Right cardiac atrium (tissue), 5 donors: ENCODE data around the gene SDK2. TPM values are rescaled to one million over a fixed set of nuclear protein-coding genes. Genes with fewer than 3 reads are reported as not detected.

ENCODE experiments used
- ATAC-seq, 2 donors: fragments of 200-7000 bp; cut with Tn5 transposase; one replicate each; pipeline versions ENCODE4 v1.8.0 to v1.9.1; 2020; ENCODE audit warnings: moderate library complexity in 2 of 2, mild to moderate bottlenecking in 1 of 2
- DNase-seq, 3 donors: peaks; one replicate each; pipeline ENCODE4 v3.0.0-alpha.2; 2020
- H3K27ac ChIP-seq: one replicate; pipeline ENCODE4 v1.5.1; 2013; ENCODE audit warnings: mild to moderate bottlenecking, low read length, control low read depth, moderate library complexity
- H3K27me3 ChIP-seq: one replicate; pipeline ENCODE4 v1.6.1; 2013; ENCODE audit not compliant: control insufficient read depth, insufficient read depth
- H3K4me1 ChIP-seq: one replicate; pipeline ENCODE4 v1.6.1; 2013; ENCODE audit warnings: low read length; ENCODE audit not compliant: control insufficient read depth, insufficient read depth
- H3K4me3 ChIP-seq: one replicate; pipeline ENCODE4 v1.5.1; 2013; ENCODE audit warnings: low read length, control low read depth
- H3K9me3 ChIP-seq: one replicate; pipeline ENCODE4 v1.6.1; 2013; ENCODE audit warnings: low read length; ENCODE audit not compliant: control insufficient read depth
- WGBS: extraction: QIAGEN DNeasy Blood & Tissue Kit; methylation state at CpG from one replicate; pipeline ENCODE4 v1.1.7; 2013; 5-methylcytosine and 5-hydroxymethylcytosine counted together
- intact Hi-C, 4 donors: fragments of 100-400 bp; cut with DNase I; formaldehyde crosslinking; loops; one replicate each; pipeline versions ENCODE4 v1.11.0 to v1.14.0; 2022 to 2023
- polyA plus RNA-seq: library from polyadenylated mRNA; stranded (reverse); fragments of 200-250 nt; gene quantifications from one replicate; pipeline ENCODE4 v1.2.3, GENCODE V29; 2013
- total RNA-seq, 4 donors: library from RNA; stranded (reverse); fragmentation: NEBNext Ultra II Directional; extraction: Animal tissue kit (Norgen Biotek cat#: 25700); gene quantifications; one replicate each; pipeline ENCODE4 v1.2.1, GENCODE V29; 2021
- donor health status: healthy with polysubstance abuse.
- donor health status: DM: no; HTN: yes; CAD: no.
- donor health status: DM: no; HTN: no; CAD: no.
- donor health status: DM: no; HTN: yes; CAD: no; lungs with severe emphysema.
- donor health status: DM: yes; HTN: yes; CAD: no.

SDK2 gene
- total and polyA plus RNA-seq, 5 donors: 0.77 to 4.4 (median 2.0) TPM

DNA sequence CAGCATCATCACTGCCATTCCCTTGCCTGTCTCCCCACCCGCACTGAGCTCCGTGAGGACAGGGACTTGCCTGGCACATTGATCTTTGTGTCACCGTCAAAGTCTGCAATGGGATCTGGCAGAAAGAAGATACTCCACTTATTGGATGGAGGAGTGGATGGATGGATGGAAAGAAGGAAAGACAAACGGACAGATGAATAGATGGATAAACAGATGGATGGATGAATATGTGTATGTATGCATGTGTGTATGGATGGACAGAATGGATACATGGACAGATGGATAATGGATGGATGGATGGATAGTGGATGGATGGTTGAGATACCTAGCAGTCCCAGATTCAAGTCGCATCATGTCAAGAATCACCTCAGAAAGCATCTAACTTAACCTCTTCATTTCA lies 99.9 kb downstream of the SDK2 start:
- ATAC-seq (no peak), DNase-seq (no peak)
- no peak overlapping the region for H3K27ac ChIP-seq
- no peaks in the 10 kb centered on the region for H3K4me1 ChIP-seq
- H3K4me3 ChIP-seq: no peak overlapping the region
- H3K27me3 ChIP-seq: no peaks in the 10 kb centered on the region
- intact Hi-C loops: no loop called here
- WGBS: 91% methylated on average over 5 of the region's 5 CpGs
- no peaks in the 10 kb centered on the region for H3K9me3 ChIP-seq

DNA sequence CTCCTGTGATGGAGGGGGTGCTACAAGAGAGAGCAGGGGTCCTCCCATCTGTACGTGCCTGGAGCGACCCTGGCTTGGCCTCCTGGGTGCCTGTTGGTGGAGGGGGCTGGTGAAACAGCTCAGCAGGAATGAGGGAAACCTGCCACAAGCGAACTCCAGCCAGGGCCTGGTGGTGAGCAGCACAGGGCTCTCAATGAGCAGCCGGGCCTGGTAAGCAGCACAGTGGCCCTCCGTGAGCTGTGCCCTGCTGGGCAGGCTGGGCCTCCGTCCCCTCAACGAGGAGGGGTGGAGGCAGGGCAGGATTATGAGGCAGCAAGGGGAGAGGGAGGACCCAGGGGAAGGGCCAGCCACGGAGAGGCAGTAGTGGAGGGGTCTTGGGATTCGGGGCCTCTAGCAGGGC lies 101.9 kb downstream of the SDK2 start:
- Histone ChIP-seq H3K4me1 (no peaks in the 10 kb centered on the region), H3K9me3 (no peaks in the 10 kb centered on the region), H3K27ac (no peak overlapping the region), H3K27me3 (no peaks in the 10 kb centered on the region), H3K4me3 (no peak overlapping the region)
- intact Hi-C loops: no loop called here
- DNase-seq: no peak
- WGBS: 78% methylated on average over 9 of the region's 9 CpGs
- ATAC-seq: no peak

DNA sequence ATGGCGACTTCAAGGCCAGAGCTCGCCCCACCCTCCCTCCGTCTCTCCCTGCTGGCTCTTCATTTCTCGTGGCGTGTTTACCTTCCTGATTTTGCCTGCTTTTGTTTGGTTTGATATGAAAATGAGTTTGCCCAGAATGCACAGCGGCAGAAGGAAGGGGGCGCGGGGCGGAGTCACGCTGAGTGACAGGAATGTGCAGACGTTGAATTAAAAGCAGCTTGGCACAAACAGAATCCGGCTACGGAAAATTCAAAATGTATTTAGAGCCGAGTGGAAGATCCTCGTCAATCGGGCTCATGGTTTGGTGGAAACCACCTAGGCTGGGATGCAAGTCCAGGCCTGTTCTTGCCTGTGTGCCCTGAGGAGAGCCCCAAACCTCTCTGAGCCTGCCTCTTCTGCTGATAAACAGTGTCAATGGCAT lies 102.7 kb downstream of the SDK2 start:
- Histone ChIP-seq H3K9me3 (no peaks in the 10 kb centered on the region), H3K4me3 (no peak overlapping the region), H3K27me3 (no peaks in the 10 kb centered on the region), H3K27ac (no peak overlapping the region), H3K4me1 (no peaks in the 10 kb centered on the region)
- intact Hi-C loops: no loop called here
- ATAC-seq: no peak
- DNase-seq: no peak
- WGBS: 88% methylated on average over 16 of the region's 16 CpGs

DNA sequence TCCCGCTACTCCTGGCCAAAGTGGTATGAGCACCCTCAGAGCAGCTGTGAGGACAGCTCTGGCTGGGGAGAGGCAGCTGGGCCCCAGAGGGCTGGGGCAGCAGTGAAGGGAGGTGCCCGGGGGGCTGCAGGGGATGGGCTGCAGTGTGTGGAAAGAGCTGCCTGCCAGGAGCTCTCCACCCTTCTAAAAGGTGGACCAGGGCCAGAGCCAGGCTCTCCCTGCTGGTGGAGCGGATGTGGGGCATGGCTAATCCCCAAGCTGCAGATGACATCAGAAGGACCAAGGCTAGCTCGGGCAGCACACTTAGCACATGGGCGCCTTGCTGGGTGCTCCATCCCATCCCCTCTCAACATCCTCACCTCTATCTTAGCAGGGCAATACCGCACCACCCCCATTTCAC lies 103.1 kb downstream of the SDK2 start:
- no peaks in the 10 kb centered on the region for H3K4me1 ChIP-seq
- no peak overlapping the region for H3K27ac ChIP-seq
- H3K27me3 ChIP-seq: no peaks in the 10 kb centered on the region
- no peak for ATAC-seq
- WGBS: 76% methylated on average over 6 of the region's 6 CpGs
- no peaks in the 10 kb centered on the region for H3K9me3 ChIP-seq
- no peak for DNase-seq
- intact Hi-C loops: no loop called here
- no peak overlapping the region for H3K4me3 ChIP-seq

DNA sequence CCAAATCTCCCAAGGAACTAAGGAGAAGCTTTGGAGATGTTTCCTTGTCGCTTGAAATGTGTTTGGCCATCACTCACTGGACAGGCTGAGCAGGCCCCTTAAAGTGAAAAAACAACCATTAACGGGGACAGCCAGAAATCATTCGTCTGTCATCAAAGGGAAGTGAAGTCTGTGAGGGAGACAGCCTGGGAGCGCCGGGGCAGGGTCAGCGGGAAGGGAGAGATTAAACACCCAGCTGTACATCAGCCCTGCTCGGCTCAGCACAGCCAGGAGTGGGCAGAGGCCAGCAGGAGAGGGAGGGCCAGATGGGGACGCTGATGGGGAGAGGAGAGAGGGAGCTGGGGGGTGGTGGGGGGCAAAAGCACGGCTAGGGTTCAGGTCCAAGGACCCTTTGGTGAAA lies 105.1 kb downstream of the SDK2 start:
- ATAC-seq (no peak), DNase-seq (no peak)
- no peaks in the 10 kb centered on the region for H3K27me3 ChIP-seq
- WGBS: 38% methylated on average over 9 of the region's 9 CpGs
- intact Hi-C loops: no loop called here
- H3K27ac ChIP-seq: no peak overlapping the region
- no peaks in the 10 kb centered on the region for H3K9me3 ChIP-seq
- no peak overlapping the region for H3K4me3 ChIP-seq
- no peaks in the 10 kb centered on the region for H3K4me1 ChIP-seq

DNA sequence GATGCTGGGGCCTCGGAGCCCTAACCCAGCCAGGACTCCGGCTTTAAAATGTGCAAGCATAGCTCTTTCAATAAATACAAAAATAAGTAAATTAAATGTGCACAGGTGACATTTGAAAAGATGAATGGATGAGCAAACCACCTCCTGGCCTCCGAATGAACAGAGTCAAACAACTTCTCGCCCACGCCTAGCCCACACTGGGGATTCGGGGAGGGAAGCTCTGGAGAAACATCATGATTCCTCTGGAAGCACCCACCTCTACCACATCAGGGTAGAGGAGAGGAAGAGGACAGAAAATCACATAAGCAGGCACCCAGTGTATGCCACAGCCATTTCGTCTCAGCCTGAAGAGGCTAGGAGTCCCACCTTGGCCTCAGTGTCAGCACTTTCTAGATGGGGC lies 105.8 kb downstream of the SDK2 start:
- no peak overlapping the region for H3K4me3 ChIP-seq
- no peak for DNase-seq
- no peaks in the 10 kb centered on the region for H3K4me1 ChIP-seq
- no peak overlapping the region for H3K27ac ChIP-seq
- no peaks in the 10 kb centered on the region for H3K9me3 ChIP-seq
- no peak for ATAC-seq
- intact Hi-C loops: no loop called here
- no peaks in the 10 kb centered on the region for H3K27me3 ChIP-seq
- 93% methylated on average over 7 of the region's 7 CpGs for WGBS

DNA sequence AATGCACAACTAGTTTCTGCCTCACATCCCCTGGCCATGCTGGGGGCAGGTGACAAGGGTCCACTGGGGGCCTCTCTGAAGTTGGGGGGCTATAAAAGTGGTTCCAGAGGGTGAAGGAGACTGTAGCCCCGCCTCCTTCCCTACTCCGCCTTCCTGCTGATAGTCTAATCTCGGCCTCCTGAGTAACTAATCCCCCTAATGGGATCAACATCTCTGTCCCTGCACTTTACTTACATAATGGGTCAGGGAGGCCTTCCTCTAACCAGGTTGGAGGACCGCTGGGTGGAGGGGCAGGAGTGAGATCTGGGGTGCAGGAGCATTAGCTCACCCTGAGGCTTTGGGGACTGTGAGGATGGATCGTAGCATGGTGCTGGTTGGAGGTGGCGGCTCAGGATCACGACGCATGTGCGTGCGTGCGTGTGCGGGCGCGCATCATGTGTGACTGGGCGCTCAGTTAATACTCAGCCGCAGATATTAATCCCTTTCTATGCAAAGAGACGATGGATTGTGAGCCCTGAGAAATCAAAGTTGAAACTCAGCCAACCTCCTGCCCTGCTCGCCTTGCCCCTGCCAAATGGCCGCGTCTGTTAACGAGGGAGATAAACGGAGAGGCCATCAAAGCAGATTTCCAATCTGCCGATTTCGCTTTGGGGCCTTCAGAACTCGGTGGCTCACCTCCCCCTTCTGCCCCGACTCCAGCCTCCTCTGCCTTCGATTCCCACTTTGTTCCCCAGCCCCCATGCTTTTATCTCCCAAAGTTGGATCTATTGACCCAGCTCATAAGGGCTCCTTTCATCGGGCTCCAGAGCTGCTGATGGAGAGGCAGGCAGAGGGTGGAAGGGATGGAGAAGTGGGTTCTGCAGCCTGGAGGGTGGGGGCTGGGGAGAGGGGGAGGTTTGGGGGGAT lies 107.3 kb downstream of the SDK2 start:
- no peak overlapping the region for H3K4me3 ChIP-seq
- no peak overlapping the region for H3K27ac ChIP-seq
- WGBS: 52% methylated on average over 28 of the region's 28 CpGs
- no peak for ATAC-seq
- H3K27me3 ChIP-seq: no peaks in the 10 kb centered on the region
- intact Hi-C loops: no loop called here
- H3K9me3 ChIP-seq: no peaks in the 10 kb centered on the region
- H3K4me1 ChIP-seq: no peaks in the 10 kb centered on the region
- no peak for DNase-seq

DNA sequence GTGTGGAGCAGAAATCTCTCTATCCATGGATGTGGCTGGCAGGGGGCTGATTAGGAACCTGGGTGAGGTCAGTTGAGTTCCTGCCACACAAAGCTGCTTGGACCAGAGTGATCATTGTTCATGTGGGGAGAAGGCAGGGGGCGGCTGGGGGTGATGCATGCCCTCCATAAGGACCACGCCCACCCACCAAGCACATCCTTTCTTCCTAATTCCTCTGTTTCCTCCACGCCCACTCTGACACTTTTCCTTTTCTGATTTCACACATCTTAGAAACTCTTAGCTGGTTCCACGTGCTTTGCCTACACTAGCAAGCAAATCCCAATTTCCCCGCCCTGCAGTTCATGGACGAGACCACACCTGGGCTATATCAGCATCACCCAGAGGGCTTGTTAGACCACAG lies 108.5 kb downstream of the SDK2 start:
- Histone ChIP-seq H3K9me3 (no peaks in the 10 kb centered on the region), H3K4me3 (no peak overlapping the region), H3K4me1 (no peaks in the 10 kb centered on the region), H3K27me3 (no peaks in the 10 kb centered on the region), H3K27ac (no peak overlapping the region)
- no peak for ATAC-seq
- intact Hi-C loops: no loop called here
- WGBS: 85% methylated on average over 6 of the region's 6 CpGs
- DNase-seq: no peak

DNA sequence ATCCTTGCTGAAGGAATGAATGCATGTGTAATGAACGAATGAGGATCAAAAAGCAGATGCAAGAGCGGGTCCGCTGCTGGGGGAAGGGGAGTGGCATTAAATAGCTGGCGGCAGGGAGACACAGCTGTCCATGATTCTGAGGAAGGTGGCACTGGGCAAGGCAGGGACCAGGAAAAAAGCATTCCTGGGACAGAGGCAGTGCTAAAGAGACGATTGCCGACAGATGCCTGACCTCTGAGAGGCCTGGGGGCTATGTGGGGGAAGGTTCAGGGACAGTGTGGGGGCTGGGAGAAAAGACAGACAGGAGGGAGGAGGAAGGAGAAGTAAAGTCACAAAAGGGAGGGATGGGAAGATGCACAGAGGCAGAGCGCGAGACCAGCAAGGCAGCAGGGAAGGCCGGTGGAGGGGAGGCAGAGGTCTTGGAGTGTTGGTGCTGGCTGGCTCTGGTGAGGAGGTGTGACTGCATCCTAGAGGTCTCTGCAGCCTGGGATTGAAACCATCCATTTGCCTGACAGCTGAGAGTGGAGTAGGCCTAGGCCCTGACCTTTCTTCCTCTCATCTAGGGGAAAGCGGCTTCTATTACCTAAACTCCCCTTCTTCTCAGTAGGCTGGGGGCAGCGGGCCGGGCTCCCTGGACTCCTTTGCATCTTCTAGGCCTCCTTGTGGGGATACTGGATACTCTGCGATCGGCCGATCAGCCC lies 109.9 kb downstream of the SDK2 start:
- no peak overlapping the region for H3K4me3 ChIP-seq
- no peak overlapping the region for H3K27ac ChIP-seq
- no peak for ATAC-seq
- no peaks in the 10 kb centered on the region for H3K27me3 ChIP-seq
- DNase-seq: peak in 1 of 3 donors; percentile 38
- intact Hi-C loops: no loop called here
- no peaks in the 10 kb centered on the region for H3K4me1 ChIP-seq
- WGBS: 79% methylated on average over 15 of the region's 15 CpGs
- no peaks in the 10 kb centered on the region for H3K9me3 ChIP-seq

DNA sequence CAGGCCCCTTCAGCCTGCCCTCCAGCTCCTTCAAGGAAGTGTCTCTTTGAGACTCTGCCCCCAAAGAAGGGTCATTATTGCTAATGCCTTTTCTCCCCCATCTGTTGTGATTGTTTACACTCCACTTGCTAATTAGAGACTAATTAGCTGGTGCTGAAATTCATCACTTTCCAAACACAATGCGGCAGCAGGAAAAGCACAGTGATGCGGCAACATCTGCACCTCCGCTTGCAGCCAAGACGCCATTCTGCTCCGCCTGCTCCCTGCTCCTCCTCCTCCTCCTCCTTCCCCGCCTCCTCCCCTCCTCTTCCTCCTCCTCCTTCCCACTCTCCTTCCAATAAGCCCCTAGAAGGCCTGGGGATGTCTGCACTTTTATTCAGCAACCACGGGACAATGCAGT lies 110.5 kb downstream of the SDK2 start:
- peak in 1 of 3 donors; percentile 50 for DNase-seq
- intact Hi-C loops: no loop called here
- H3K9me3 ChIP-seq: no peaks in the 10 kb centered on the region
- H3K27ac ChIP-seq: no peak overlapping the region
- ATAC-seq: no peak
- no peaks in the 10 kb centered on the region for H3K27me3 ChIP-seq
- 62% methylated on average over 7 of the region's 7 CpGs for WGBS
- H3K4me1 ChIP-seq: no peaks in the 10 kb centered on the region
- no peak overlapping the region for H3K4me3 ChIP-seq

DNA sequence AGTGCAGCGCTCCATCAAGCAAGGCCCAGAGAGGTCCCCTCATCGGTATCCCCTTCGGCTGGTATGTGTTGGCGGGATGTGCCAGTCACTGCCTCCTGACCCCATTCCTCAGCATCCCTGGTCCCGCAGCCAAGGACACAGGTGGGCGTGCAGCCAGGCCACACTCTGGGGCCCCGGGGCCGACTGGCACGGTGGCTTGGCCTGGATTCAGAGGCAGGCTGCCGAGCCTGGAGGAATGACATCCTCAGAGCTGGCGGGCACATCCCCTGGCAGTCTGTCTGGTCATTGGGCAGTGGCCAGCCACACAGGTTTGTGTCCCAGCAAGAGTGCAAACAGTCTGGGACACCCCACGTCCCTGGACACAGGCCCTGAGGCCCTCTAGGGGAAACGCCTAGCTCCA lies 111.1 kb downstream of the SDK2 start:
- Histone ChIP-seq H3K27ac (no peak overlapping the region), H3K4me1 (no peaks in the 10 kb centered on the region), H3K27me3 (no peaks in the 10 kb centered on the region), H3K4me3 (no peak overlapping the region), H3K9me3 (no peaks in the 10 kb centered on the region)
- ATAC-seq: peak; percentile 91 to 94
- intact Hi-C loops: no loop called here
- peak; percentile 81 to 94 (median 93) for DNase-seq
- 65% methylated on average over 13 of the region's 13 CpGs for WGBS
